HG02759 (cell line): ENCODE results near the gene TMEM185B.
"Not testable (repeated sequence)": the region's sequence is repeated elsewhere in the genome, so short reads cannot be mapped to it uniquely, and the experiment has no call there.

ENCODE experiments used
- ATAC-seq: cut with Tn5 transposase; IDR thresholded peaks from one replicate; pipeline ENCODE4 v1.9.1; 2021; ENCODE audit warnings: mild to moderate bottlenecking, moderate library complexity; ENCODE audit not compliant: unreplicated experiment

Gene TMEM185B

DNA sequence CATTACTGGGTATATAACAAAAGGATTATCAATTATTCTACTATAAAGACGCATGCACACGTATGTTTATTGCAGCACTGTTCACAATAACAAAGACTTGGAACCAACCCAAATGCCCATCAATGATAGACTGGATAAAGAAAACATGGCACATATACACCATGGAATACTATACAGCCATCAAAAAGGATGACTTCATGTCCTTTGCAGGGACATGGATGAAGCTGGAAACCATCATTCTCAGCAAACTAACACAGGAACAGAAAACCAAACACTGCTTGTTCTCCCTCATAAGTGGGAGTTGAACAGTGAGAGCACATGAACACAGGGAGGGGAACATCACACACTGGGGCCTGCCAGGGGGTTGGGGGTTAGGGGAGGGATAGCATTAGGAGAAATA is 12.0 kb upstream of the TMEM185B start:
- ATAC-seq = not testable (repeated sequence)

DNA sequence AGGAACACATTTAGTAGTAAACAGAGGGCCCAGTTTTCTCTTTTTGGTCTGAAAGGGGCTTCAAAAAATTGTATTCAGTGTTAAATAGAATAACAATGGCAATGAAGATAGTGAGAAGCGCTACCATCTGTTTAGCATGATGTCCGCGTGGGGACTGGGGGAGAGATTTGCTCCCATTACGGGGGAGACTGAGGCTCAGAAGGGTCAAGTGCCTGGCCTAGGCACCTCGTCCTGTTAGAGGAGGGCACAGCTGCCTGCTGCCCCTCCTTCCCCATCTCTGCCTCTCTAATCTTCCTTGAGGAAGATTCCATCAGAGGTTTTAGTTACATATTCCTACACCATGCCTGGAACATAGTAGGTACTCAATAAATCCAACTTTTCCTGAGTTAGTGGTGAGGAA is 10.1 kb upstream of the TMEM185B start:
- ATAC-seq = no peak

DNA sequence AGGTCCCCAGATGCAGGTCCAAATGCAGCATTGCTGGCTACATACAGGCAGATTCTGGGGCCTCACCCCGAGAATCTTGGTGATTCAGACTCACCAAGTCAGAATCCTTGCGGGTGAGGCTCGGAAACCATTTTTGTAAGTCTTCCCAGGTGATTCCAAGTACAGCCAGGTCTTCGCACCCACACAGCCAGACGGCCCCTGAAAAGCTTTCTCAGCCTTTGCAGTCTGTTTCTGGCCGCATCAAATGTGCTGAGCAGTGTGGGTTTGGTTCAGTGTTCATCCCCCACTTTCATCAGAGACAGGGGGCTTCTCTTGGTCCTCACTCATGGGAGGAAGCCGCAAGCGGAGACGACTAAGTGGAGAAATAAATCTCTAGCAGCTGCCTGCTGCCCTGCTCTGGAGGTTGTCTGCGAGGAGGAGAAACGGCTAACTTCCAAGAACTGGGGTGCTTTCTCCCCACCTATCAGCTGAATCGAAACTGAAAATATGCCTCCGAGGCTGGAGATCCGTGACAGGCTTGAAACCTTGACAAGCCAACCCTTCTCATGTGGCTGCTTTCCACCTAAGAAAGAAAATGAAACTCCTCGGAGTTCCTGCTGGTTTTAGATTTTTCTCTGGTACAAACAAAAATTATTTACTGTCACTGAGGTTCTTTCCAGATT is 8.9 kb upstream of the TMEM185B start:
- peak; percentile 87 for ATAC-seq

DNA sequence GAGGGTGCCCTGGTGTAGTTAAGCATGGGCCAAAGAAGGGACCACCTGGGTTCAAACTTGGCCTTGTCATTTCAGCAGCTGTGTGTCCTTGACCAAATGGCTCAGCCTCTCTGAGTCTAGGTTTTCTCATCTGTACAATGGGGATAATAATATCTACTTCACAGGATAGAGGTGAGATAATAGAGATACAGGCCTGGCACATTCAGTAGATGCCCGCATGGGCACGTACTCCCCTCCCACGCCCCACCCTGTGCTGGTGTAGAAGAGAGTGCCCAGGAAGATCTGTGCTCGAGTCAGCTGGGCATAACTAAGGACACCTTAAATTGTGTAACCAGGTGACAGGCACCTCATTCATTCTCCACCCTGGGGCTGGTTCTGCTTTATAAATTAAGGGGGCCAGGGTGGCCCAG is 8.4 kb upstream of the TMEM185B start:
- ATAC-seq = peak; percentile 15

DNA sequence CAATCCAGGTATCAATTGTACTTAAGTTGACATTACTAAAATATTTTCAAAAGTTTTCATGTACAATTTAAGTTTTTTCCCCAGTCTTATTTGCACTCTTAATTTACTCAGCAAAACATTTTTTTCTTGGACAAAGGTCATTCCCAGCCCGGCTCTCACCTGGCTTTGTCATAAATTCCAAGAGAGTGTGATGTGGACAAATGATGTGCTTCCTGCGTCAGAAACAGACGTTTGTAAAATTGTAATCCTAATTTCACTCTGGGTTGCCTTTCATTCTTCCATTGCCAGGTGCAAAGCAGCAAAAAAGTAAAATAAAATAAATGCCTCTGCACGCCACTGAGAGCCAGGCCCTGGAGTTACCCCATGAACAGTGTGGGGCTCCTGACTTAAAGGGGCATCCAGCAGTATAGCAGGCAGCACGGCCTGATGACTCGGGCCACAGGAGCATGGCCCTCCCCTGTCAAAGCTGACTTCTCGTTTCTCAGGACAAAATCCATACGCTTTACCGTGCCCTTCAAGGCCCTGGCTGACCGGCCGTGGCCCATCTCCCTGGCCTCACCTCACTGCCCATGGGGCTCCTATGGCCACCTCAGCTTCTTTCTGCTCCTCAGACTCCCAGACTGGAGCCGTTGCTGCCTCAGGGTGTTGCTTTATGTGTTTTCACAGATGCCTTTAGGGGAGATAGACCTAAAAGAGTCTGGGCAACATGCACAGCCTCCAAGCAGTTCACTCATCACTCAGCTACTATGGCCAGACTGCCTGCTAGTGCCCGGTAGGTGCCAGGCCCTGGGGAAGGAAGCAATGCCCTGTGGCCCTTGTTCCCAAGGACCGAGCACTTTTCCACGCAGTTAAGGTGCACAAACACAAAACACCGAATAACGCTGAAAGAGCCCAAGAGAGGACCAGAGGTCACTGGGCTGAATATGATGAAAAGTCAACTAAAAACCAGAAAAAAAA is 7.6 kb upstream of the TMEM185B start:
- no peak for ATAC-seq

DNA sequence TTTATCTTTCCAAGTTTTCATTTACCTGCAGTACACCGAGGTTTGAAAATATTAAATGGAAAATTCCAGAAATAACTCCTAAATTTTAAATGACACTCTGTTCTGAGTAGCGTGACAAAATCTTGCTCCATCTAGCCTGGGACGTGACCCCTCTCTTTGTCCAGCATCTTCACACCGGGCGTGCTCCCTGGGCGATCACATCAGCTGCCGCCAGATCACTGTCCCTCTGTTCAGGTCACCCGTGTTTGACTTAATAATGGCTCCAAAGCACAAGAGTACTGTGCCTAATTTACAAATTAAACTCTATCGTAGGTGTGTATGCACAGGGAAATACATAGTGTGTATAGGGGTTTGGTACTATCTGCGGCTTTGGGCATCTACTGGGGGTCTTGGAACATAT is 6.1 kb upstream of the TMEM185B start:
- no peak for ATAC-seq

DNA sequence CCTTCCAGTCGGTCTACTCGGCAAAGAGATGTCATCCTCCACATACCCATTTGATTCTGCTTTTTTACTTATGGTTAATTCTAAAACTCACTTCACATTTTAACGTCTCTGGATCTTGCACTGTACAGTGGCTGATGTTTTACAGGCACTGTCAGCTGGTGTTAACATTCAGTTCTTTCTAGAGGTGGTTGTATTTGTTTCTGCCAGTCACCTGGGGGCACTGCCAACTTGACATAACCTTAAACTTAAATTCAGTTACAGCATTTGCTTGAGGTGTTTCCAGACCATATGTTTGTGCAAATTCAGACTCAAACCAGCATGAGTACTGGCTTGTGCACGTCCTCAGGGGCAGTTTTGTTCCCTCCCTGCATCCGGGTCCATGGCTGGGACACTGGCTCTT is 5.3 kb upstream of the TMEM185B start:
- no peak for ATAC-seq

DNA sequence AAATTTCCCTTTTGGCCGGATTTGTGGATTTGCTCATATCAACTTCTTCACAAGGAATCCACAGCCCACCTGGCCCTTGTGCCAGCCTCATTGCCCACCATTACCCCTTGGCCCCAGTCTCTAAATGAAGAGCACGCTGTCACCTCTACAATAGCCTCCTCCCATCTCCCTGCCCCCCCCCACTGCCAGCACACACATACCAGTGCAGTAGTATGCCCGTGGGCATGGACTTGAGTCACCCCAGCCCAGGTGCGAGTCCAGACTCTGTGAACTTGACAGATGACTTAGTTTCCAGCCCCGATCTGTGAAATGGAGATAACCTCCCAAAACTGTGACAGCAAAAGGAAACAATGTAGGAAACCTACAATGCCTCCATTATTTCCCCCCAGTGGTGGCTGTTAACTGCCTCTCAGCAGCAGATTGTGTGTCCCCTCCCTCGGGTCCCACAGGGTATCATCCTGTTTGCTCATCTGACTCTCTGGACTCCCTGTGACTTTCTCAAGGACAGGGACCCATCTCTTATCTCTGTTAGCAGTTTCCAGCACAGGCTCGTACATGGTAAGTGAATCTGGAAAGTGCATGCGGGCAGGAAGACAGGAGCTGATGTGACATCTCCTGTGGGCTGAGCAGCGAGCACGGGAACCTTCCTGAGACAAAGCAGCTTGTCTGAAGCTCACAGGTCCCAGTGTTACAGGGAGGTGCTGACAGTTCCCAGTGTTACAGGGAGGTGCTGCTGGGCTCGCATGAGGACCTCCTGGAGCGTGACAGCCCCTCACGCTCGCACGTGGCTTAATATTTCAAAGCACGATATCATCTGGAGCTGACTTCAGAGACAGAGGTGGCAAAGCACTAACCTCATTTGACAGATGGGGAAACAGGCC is 4.2 kb upstream of the TMEM185B start:
- ATAC-seq = no peak

DNA sequence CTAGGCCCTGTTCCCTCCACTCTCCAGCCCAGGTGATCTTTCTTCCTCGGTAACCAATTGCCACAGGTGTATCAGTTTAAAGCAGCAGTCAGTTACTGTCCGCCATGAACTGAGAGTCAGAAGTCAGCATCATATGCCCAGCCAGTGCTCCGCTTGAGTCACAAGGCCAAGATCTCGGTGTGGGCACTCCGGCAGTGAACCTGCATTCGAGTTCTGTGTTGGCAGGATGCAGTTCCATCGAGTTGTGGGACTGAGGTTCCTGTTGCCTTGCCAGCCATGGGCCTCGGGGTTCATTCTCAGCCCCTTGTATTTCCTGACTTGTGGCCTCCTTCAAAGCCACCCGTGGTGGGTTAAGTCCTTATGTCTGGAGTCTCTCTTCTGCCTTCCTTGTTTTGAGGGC is 3.1 kb upstream of the TMEM185B start:
- no peak for ATAC-seq

DNA sequence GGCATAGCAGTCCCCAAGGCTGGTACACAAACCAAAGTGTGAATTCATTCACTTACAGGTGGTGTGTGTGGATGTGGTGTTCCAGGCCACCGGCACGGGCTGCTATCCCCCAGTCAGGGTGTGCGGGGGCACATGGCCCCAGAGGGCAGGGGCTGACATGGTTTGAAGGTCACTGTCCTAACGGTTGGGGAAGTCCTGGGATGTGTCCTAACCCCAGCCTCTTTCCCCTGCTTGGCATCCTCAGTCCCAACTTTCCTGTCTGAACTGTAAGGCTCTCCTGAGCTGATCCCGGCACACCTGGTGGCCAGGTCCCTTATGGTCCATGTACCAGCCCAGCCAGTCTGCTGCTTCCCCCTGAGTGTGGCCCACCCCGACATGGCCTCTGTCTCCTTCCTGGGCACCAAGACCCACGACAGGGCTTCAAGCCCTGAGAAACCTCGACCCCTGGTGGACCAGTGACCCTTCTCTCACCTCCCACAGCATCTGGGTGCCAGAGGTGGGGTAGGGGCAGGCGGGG is 2.4 kb upstream of the TMEM185B start:
- no peak for ATAC-seq

DNA sequence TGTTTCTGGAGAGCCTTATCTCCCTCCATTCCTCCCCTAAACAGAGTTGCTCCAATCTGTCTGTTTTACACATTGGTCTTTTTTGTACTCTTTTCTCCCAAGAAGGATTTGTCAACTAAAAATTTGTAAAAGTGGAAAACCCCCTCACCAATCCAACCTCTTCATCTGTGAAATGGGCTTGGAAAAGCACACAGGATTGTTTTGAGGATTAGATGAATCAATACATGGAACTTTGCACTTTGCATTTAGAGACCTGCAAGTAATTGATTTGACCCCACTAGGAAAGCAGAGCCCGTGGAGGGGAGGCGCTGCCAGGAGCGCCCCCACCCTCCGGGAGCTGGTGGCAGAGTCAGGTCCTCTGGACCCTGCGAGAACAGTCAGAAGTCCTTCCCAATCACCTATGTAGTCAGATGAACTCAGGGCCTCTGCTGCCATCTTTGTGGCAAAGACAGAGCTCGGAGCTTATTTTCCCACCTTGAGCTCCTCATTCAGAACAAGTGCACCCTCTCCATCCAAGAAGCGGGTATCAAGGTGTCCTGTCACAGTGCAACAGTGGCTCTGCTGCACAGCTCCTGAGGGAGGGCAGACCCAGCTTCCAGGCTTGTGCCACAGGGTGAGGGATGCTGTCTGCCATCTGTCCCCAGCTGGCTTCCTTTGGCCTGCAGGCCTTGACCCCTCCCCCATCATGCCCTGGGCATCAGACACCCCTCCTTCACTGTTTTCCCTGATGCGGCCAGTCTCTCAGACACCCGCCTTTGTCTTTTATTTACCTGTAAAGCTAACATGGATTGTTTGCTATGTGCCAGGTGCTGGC is 1.7 kb upstream of the TMEM185B start:
- no peak for ATAC-seq

DNA sequence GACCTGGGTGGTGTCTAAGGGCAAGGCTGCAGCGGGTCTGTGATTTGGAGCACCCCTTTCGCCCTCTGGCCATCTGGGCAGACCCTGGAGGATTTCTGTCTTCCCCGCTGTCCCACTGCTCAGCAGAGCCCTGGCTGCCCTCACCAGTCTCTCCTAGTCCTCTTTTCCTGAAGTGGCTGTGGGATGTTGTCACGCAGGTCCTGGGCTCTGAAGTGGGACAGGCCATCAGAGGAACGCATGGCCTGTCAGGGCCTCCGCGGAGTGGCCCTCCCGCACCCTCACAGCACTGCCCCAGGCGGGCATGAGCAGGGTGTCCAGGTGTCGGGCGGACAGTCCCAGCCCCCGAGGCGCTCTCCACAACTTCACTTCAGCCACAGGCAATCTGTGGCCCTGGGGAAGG is 1.1 kb upstream of the TMEM185B start:
- no peak for ATAC-seq

DNA sequence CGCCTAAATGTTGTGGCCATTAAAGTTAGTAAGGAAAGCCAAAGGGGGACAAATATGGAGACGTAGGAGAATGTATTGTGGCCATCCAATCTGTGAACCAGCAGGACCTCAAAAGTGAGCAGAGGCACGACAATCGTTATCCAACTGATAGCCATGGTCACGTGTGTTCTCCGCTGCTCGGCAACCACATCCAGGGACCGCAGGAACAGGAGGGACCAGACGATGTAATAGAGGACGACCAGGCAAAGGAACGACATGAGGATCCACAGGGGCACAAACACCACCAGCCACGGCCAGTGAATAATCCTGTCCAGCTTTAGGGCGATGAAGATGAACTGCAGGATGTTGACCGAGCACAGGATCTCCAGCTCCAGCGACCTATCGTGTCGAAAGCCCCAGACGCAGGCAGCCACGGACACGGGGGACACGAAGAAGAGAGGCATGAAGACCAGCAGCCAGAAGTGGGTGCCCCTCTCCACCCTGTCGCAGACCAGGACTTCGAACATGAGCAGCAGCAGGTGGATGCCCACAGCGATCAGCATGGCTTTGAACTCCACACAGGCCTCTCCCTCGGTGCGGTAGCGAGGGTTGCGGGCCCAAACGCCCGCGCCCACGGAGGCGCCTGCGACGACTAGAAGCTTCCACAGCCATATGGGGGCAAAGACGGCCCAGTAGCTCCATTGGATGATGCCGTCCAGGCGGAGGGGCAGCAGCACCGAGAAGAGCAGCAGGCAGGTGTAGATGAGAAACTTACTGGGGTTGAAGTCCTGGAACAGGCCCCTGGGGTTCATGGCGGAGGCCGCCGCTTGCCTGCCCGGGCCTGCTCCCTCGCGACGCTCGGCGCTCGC is 790 bp downstream of the TMEM185B start:
- ATAC-seq = no peak

DNA sequence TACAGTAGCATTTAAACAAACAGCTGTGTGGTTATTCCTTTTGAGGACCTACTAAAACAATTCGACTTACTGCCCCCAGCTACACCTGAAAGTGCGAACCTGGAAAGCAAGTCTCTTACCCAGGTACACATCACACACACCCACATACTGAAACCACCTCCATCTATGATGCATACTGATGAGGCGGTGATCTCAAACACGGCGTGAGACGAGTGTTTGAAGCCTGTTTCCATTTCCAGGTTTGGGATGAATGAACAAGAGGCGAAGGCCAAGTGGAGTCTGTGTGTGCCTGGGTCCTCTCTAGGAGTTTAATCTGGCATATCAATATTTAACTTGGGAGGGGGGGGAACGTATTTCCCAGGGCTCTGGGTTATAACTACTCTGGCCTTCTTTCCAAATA is 1.6 kb downstream of the TMEM185B start:
- ATAC-seq = no peak

DNA sequence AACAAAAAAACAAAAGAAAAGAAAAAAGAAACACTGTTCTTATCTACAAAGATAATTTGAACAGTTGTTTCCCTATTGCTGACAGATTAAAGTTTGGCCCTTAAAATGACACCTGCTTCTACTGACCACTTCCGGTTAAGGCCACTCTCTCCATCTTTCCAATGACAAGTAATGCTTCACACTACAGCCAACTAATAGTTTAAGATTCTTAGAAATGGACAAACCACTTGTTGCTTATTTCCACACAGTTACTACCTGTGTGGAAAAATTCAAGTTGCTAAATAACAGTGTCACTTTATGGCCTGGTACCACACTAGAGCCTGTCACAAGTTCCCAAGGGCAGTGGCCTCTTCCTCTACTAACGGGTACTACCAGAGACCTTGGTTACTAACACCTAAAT is 2.4 kb downstream of the TMEM185B start:
- ATAC-seq = no peak

DNA sequence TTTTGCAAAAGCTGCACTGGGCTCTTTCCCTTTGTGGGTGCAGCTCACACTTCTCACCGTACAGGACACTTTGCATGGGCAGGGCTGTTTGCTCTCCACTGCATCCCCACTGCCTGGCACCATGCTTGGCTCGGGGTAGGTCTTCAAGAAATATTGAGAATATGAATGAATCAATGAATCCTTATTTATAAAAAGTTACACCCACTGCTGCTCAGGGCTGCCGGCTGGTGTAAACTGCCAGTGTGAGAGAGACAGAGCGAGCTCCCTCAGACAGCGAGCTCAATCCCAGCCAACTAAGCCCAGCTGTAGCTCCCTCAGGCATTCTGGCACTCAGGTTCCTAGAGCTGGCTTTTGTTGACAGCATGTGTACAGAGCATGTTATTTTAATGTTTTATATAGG is 3.4 kb downstream of the TMEM185B start:
- no peak for ATAC-seq

DNA sequence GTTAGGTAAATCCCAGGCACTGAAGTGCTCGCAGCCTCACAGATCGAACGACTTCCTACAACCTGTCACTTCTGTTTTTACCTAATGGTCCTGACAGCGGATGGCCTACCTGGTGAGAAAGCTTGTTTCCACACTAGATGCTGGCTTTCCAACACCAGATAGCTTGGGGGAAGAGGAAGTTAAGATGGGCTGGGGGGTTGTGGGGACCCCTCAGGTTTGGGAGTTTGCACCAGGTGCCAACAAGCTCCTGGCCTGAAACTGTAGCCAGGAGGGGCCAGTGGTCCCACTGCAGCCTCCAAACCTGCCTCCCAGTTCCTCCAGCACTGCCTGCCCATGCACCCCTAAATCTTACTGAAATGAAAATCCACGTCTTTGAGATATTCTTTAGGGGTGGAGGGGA is 3.9 kb downstream of the TMEM185B start:
- no peak for ATAC-seq

DNA sequence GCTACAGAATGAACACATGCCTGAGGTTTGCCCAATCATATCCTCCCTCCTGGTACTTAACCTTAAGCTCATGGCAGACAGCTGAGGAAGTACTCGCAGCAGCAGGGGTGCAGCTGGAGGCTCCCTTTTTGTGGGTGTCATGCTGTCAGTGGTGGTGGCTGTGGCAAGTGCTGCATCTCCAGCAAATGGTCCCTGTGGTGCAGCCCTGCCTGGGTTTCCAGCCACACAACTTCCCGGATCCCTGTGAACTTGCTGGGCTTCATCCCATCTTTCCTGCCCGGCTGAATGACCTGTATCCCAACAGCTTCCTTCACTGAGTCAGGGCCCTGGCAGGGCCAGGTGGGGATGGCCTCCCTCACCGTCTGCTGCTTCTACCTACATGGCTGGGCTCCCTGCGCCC is 5.0 kb downstream of the TMEM185B start:
- ATAC-seq = no peak

DNA sequence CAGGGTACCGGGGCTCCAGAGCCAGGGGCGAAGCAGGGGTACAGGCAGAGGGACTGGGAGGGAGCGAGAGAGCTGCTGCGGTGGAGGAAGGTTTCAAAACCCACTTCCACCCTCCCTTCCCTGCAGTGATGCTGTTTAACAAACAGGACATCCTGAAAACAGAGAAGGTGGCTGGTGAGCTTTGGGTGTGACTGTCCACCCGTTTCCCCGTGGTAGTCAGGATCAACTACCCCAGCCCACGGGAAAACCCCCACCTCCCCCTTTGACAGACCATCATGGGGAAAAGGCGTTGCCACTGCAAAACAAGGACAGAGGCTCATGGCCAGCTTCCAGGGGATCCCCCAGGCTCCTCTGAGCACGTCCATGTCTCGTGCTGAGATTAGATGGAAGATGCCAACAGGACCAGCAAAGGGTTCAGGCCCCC is 12.9 kb downstream of the TMEM185B start:
- no peak for ATAC-seq
